HG03520 (cell line): ENCODE measurements around the gene EXOSC7.
"Not testable (repeated sequence)": the region's sequence is repeated elsewhere in the genome, so short reads cannot be mapped to it uniquely, and the experiment has no call there.

Experiments used
- ATAC-seq: cut with Tn5 transposase; IDR thresholded peaks from one replicate; pipeline ENCODE4 v1.9.1; 2021; ENCODE audit warnings: mild to moderate bottlenecking, moderate library complexity; ENCODE audit not compliant: unreplicated experiment

The EXOSC7 gene

GRCh38 chr3:45053805-45054195, 77.8 kb downstream of the EXOSC7 start:
- ATAC-seq, result not testable (repeated sequence)

DNA sequence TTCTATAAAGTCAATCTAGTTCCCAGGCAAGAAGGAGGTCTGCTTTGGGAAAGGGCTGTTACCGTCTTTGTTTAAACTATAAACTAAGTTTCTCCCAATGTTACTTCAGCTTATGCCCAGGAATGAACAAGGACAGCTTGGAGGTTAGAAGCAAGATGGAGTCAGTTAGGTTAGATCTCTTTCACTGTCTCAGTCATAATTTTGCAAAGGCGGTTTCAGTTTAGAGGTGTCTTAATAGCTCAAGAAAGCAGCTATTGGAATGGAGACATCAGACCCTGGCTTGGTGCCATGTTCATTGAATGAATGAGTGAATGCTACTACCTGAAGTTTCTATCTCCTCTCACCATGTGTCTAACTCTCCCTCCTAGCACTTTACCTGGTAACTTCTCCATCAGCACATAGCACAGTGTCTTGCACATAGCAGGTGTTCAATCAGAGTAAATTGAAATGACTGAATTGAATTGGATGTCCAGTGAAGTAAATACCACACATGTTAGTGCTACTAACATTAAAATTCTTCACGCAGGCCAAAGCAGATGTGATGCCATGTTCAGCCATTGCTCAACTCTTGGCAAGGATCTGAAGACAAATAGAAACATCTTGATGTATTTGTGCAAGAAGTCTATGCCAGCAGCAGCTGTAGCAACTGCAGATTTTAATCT, 78.3 kb downstream of the EXOSC7 start:
- ATAC-seq, result no peak

- no peak for ATAC-seq
Measured at GRCh38 chr3:45055032-45055410, 79.0 kb downstream of the EXOSC7 start.

GRCh38 chr3:45055411-45056143, 79.5 kb downstream of the EXOSC7 start:
- no peak for ATAC-seq

DNA sequence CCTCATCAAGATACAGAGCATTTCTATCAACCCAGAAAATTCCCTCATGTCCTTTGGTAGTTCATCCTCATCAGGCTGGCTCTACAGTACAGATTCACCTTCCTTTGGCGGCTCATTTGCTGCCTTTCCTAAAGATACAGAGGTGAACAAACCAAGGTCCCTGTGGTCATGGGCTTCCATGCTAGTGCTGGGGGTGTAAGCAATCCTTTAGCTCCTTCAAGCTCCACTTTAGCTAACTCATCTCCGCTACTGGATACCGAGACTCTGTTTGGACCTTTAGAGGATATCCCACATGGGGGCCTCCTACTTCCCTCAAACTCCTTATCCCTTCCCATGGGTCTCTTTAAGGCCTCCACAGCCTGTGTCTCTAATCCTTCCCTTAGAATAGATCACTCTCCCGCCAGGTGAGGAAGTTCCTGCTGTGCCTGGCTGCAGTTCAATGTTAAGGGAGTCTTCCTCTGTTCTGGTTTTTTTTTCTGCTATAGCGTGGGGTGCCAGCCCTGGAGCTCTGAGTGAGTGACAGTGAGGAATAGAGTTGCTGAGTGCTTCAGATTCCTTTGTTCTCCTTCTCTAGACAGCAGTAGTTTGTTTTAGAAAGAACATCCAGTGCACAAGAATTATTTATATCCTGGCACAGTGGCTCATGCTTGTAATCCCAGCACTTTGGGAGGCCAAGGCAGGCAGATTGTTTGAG, 80.7 kb downstream of the EXOSC7 start:
- no peak for ATAC-seq

- ATAC-seq, result no peak
Measured at GRCh38 chr3:45057557-45057956, 81.5 kb downstream of the EXOSC7 start.

DNA sequence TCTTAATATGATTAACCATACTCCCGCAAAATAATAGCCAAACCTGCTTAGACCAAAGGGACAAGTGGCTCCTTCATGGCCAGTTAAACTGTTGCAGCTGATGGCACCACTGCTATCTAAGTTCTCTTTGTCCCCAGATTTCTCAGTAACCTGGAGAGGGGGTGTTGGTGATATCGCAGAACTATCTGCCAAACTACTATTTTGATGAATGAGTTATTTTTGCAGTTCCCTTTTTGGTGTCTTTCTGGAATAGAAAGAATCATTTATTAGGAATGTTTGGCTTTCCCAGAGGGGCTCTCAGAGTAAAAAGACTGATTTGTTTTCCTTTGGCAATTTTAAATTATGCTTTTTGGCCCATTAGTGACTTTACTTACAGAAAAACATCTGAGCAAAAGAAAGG, 83.1 kb downstream of the EXOSC7 start:
- no peak for ATAC-seq

DNA sequence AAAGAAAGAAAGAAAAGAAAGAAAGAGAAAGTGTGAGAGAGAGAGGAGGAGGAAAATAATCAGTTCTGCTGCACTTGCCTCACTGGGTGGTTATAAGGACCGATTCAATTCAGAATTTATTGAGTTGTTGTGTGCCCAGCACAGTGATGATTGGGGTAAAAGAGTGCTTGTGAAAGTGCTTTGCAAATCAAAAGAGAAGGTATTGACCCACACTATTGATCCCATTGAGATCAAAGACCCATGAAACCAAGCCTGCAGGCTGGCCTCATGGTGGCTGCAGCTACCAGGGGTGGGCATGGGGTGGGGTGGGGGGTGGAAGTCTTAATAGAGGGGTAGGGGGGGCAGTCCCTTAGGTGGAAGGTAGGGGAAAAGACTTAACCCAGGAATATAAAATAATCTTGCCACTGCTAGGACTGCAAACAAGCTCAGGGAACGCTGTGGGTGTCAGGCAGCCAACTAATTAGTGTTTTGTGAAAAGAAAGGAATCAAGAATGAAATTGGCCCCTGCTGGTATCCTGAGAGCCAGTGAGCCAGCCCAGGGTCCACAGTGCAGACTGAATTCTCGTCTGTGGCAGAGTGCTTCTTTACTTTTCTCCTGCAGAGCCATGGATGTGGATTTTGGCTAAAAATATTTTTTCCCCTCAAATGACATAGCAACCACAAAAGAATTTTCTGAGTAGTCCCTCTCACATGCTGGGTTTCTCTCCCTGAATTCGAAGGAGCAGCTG, 84.3 kb downstream of the EXOSC7 start:
- ATAC-seq, result no peak
